ENCODE results near the gene NFIB. TPM values are rescaled to one million over a fixed set of nuclear protein-coding genes. Genes with fewer than 3 reads are reported as not detected.
A peak's percentile ranks its signal among the peaks of the same experiment; 100 is the strongest.

Gene NFIB
- total RNA-seq, 1 donor from 2014 or later: 9.4 TPM

DNA sequence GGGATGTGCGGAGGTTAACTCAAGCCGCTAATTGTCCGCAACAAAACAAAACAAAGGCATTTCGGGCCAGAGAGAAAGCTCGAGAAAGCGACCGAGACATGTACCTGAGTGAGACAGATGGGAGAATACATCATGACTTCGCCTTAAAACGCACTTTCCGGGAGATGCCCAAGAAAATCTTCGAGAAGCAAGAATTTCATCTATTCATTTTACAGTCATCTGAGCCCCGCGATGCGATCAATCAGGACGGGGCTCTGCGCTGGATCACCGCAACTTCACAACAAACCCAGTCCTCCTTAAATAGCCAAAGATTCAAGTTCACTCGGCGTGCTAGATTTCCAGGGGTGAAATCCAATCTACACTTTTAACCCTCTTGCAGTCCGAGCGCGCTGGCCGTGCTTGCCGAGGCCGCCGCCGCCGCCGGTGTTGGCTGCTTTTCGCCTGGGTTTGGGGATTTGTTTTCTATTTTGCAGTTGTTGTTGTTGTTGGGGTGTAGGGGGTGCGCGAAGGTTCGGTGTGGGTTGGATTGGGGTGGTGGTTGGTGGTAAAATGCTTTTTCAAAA, 482 bp downstream of the NFIB start:
- peak overlapping the region; percentile 94 for H3K9ac ChIP-seq (ENCODE audit: low read length)
- H3K79me2 ChIP-seq (ENCODE audit: insufficient read depth, low read length): peaks cover 70% of the 10 kb centered on the region
- peak overlapping the region; percentile 78 for H3K27ac ChIP-seq (ENCODE audit: low read depth, low read length)
- no peaks in the 10 kb centered on the region for H4K20me1 ChIP-seq (ENCODE audit: insufficient read depth, low read length)
- no peaks in the 10 kb centered on the region for H3K36me3 ChIP-seq (ENCODE audit: insufficient read depth, low read length)
- no peaks in the 10 kb centered on the region for H3K27me3 ChIP-seq (ENCODE audit: insufficient read depth, low read length)
- FAIRE-seq (no peak), DNase-seq (ENCODE audit: low read depth) (no peak)
- H3K4me3 ChIP-seq (ENCODE audit: insufficient read depth, low read depth, low read length): peak overlapping the region; percentile 88
- H3K4me1 Mint-ChIP-seq (ENCODE audit: low read depth, unreplicated experiment): peaks cover 25% of the 10 kb centered on the region
- TF ChIP-seq, protein P1, sequence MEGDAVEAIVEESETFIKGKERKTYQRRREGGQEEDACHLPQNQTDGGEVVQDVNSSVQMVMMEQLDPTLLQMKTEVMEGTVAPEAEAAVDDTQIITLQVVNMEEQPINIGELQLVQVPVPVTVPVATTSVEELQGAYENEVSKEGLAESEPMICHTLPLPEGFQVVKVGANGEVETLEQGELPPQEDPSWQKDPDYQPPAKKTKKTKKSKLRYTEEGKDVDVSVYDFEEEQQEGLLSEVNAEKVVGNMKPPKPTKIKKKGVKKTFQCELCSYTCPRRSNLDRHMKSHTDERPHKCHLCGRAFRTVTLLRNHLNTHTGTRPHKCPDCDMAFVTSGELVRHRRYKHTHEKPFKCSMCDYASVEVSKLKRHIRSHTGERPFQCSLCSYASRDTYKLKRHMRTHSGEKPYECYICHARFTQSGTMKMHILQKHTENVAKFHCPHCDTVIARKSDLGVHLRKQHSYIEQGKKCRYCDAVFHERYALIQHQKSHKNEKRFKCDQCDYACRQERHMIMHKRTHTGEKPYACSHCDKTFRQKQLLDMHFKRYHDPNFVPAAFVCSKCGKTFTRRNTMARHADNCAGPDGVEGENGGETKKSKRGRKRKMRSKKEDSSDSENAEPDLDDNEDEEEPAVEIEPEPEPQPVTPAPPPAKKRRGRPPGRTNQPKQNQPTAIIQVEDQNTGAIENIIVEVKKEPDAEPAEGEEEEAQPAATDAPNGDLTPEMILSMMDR (IDR thresholded peaks at IDR 0.05; ENCODE audit: insufficient read depth, low read depth, low read length): no peak
- peak; percentile 15 for TF ChIP-seq EZH2 (IDR thresholded peaks at IDR 0.05; ENCODE audit: insufficient read depth, low read length)
- peaks cover 26% of the 10 kb centered on the region for H3K4me1 ChIP-seq (ENCODE audit: insufficient read depth, low read length)
- peak overlapping the region; percentile 94 for H3K4me3 Mint-ChIP-seq (ENCODE audit: unreplicated experiment)
- no peaks in the 10 kb centered on the region for H3K9me3 Mint-ChIP-seq (ENCODE audit: unreplicated experiment)
- H3K27ac Mint-ChIP-seq (ENCODE audit: unreplicated experiment): peak overlapping the region; percentile 59
- H3K9me3 ChIP-seq (ENCODE audit: insufficient read depth, low read depth, low read length): no peaks in the 10 kb centered on the region
- peak overlapping the region; percentile 40 for H2AFZ ChIP-seq (ENCODE audit: low read depth, low read length)
- peaks cover 3% of the 10 kb centered on the region for H3K27me3 Mint-ChIP-seq (ENCODE audit: low read depth, unreplicated experiment)
- H3K36me3 Mint-ChIP-seq (ENCODE audit: low read depth, unreplicated experiment): peaks cover 1% of the 10 kb centered on the region
- peak overlapping the region; percentile 96 for H3K4me2 ChIP-seq (ENCODE audit: low read length)

DNA sequence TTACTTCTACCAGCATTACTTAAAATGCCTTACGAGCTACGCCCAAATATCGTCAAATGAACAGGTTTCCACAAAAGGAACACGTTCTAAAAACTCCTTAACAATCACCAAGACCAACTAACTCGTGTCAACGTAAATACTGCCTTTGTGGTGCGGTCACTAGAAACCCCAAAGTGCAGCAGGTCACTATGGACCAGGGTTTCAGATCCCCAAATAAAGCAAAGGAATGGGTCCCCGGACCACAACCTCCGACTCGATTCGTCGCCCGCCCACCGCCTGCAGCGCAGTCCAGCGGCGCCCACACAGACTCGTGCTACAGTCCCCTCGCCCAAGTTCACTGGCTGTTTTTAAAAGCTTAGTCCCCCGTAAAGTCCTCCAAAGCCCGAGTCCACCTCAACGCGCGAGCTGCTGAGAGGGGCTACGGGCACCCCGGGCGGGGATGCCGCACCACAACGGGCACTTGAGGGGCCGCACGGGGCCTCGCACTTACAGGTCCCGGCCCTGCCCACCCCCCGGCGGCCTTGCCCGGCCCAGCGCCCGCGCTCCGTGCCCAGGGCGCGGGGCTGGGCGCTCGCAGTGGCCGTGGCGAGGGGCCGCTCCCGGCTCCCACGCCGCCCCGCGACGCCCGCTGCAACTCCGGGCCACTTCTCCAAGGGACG, 1.1 kb downstream of the NFIB start:
- peaks cover 32% of the 10 kb centered on the region for H3K4me1 ChIP-seq (ENCODE audit: insufficient read depth, low read length)
- H3K9ac ChIP-seq (ENCODE audit: low read length): peak overlapping the region; percentile 94
- no peaks in the 10 kb centered on the region for H3K27me3 ChIP-seq (ENCODE audit: insufficient read depth, low read length)

More for the DNA sequence above, 1.1 kb downstream of the NFIB start:
- H3K4me1 Mint-ChIP-seq (ENCODE audit: low read depth, unreplicated experiment): peaks cover 22% of the 10 kb centered on the region
- H3K4me3 Mint-ChIP-seq (ENCODE audit: unreplicated experiment): peak overlapping the region; percentile 94
- Histone ChIP-seq H4K20me1 (ENCODE audit: insufficient read depth, low read length) (peaks cover 4% of the 10 kb centered on the region), H3K79me2 (ENCODE audit: insufficient read depth, low read length) (peaks cover 70% of the 10 kb centered on the region), H2AFZ (ENCODE audit: low read depth, low read length) (peak overlapping the region; percentile 40), H3K4me2 (ENCODE audit: low read length) (peak overlapping the region; percentile 96), H3K27ac (ENCODE audit: low read depth, low read length) (peak overlapping the region; percentile 78), H3K4me3 (ENCODE audit: insufficient read depth, low read depth, low read length) (peak overlapping the region; percentile 88), H3K36me3 (ENCODE audit: insufficient read depth, low read length) (no peaks in the 10 kb centered on the region), H3K9me3 (ENCODE audit: insufficient read depth, low read depth, low read length) (no peaks in the 10 kb centered on the region)
- H3K9me3 Mint-ChIP-seq (ENCODE audit: unreplicated experiment): no peaks in the 10 kb centered on the region
- FAIRE-seq (no peak), DNase-seq (ENCODE audit: low read depth) (no peak)
- peaks cover 9% of the 10 kb centered on the region for H3K27me3 Mint-ChIP-seq (ENCODE audit: low read depth, unreplicated experiment)
- peak overlapping the region; percentile 38 for H3K27ac Mint-ChIP-seq (ENCODE audit: unreplicated experiment)
- H3K36me3 Mint-ChIP-seq (ENCODE audit: low read depth, unreplicated experiment): peaks cover 1% of the 10 kb centered on the region
- TF ChIP-seq EZH2 (IDR thresholded peaks at IDR 0.05; ENCODE audit: insufficient read depth, low read length): no peak
- TF ChIP-seq, protein P1 (IDR thresholded peaks at IDR 0.05; ENCODE audit: insufficient read depth, low read depth, low read length): no peak
